Ishikawa (cell line): Measurements from ENCODE around the gene TAF4.

ENCODE experiments used
- CEBPB ChIP-seq: IDR thresholded peaks from 2 replicates; pipeline ENCODE4 v1.6.1; 2012
- CREB1 ChIP-seq: IDR thresholded peaks from 2 replicates; pipeline ENCODE4 v1.6.1; 2012; ENCODE audit warnings: low read depth
- EGR1 ChIP-seq: IDR thresholded peaks from 2 replicates; pipeline ENCODE4 v1.6.1; 2012
- EP300 ChIP-seq: IDR thresholded peaks from 2 replicates; pipeline ENCODE4 v1.6.1; 2012; ENCODE audit warnings: borderline replicate concordance
- FOXM1 ChIP-seq: IDR thresholded peaks from 2 replicates; pipeline ENCODE4 v1.6.1; 2012; ENCODE audit warnings: low read depth, borderline replicate concordance
- MAX ChIP-seq: IDR thresholded peaks from 2 replicates; pipeline ENCODE4 v1.6.1; 2012
- NFIC ChIP-seq: IDR thresholded peaks from 2 replicates; pipeline ENCODE4 v1.6.1; 2012
- RAD21 ChIP-seq: IDR thresholded peaks from 2 replicates; pipeline ENCODE4 v1.6.1; 2012; ENCODE audit warnings: low read depth
- REST ChIP-seq: IDR thresholded peaks from 2 replicates; pipeline ENCODE4 v1.6.1; 2012; ENCODE audit warnings: low read depth, mild to moderate bottlenecking
- TAF1 ChIP-seq: IDR thresholded peaks from 2 replicates; pipeline ENCODE4 v1.6.1; 2012; ENCODE audit warnings: low read depth, mild to moderate bottlenecking
- TCF12 ChIP-seq: IDR thresholded peaks from 2 replicates; pipeline ENCODE4 v1.6.1; 2012; ENCODE audit warnings: low read depth
- TEAD4 ChIP-seq: IDR thresholded peaks from 2 replicates; pipeline ENCODE4 v1.6.1; 2012
- USF1 ChIP-seq: IDR thresholded peaks from 2 replicates; pipeline ENCODE4 v1.6.1; 2012
- YY1 ChIP-seq: IDR thresholded peaks from 2 replicates; pipeline ENCODE4 v1.6.1; 2012; ENCODE audit warnings: low read depth
- ZBTB7A ChIP-seq: IDR thresholded peaks from 2 replicates; pipeline ENCODE4 v1.6.1; 2012; ENCODE audit warnings: low read depth

Gene TAF4

GRCh38 chr20:62009322-62009721 is 56.4 kb downstream of the TAF4 start:
- TF ChIP-seq MAX, result no peak
- no peak for TF ChIP-seq NFIC
- TF ChIP-seq FOXM1, result no peak
- TF ChIP-seq REST, result no peak
- TF ChIP-seq TEAD4, result no peak
- no peak for TF ChIP-seq CREB1
- TF ChIP-seq YY1, result no peak
- TF ChIP-seq ZBTB7A, result no peak
- no peak for TF ChIP-seq EP300
- no peak for TF ChIP-seq EGR1
- no peak for TF ChIP-seq TCF12
- no peak for TF ChIP-seq TAF1
- no peak for TF ChIP-seq USF1
- TF ChIP-seq CEBPB, result no peak
- TF ChIP-seq RAD21, result no peak

- TF ChIP-seq TEAD4, result no peak
- TF ChIP-seq MAX, result no peak
- TF ChIP-seq NFIC, result no peak
- TF ChIP-seq RAD21, result no peak
- no peak for TF ChIP-seq EGR1
- no peak for TF ChIP-seq USF1
- TF ChIP-seq CEBPB, result no peak
- no peak for TF ChIP-seq FOXM1
- no peak for TF ChIP-seq TAF1
Measured at GRCh38 chr20:62008643-62009183, 57.0 kb downstream of the TAF4 start.

- TF ChIP-seq EGR1 (no peak), YY1 (no peak), EP300 (no peak), REST (no peak), ZBTB7A (no peak), TEAD4 (no peak), USF1 (no peak), RAD21 (no peak)
Measured at GRCh38 chr20:62007127-62007647, 58.5 kb downstream of the TAF4 start.

- TF ChIP-seq EP300 (no peak), TAF1 (no peak), TEAD4 (no peak), REST (no peak), YY1 (no peak)
Measured at GRCh38 chr20:62006482-62006881, 59.2 kb downstream of the TAF4 start.

- TF ChIP-seq ZBTB7A, result no peak
- no peak for TF ChIP-seq NFIC
- TF ChIP-seq TEAD4, result no peak
- no peak for TF ChIP-seq MAX
- TF ChIP-seq TCF12, result no peak
- TF ChIP-seq EGR1, result no peak
- TF ChIP-seq TAF1, result no peak
- no peak for TF ChIP-seq FOXM1
- no peak for TF ChIP-seq RAD21
- TF ChIP-seq EP300, result no peak
- TF ChIP-seq REST, result no peak
- TF ChIP-seq CREB1, result no peak
Measured at GRCh38 chr20:62004614-62005013, 61.1 kb downstream of the TAF4 start.
